ENCODE data around the gene BTG2.

DNA sequence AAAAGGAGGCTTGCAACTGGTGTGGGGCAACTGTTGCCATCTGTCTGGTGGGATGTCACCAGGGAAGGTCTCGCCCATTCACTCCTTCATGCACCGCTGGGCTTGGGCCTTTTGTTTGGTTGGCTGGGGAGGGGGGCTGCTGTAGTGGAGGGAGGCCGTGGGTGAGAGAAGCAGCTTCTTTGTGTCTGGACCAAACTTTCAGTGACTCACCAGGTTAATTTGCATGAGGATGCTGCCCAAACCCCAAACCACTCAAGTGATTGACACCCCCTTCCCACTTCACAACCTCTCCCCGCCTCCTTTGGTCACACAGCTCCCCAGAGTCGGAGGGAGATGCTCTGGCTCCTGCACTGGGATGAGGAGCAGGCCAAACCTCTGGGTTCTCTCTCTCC lies 19.7 kb downstream of the BTG2 start:
- TF ChIP-seq CTCF (IDR thresholded peaks at IDR 0.05): no peak
- TF ChIP-seq POLR2AphosphoS5 (IDR thresholded peaks at IDR 0.05): no peak
- no peak for TF ChIP-seq POLR2A (IDR thresholded peaks at IDR 0.05)

All from breast epithelium (tissue), 3 donors.